Parathyroid adenoma (tissue), 2 donors: ENCODE results near the gene STON2.

ENCODE experiments used
- H2AFZ ChIP-seq: fragments of 300-600 bp; sonication (generic); one replicate; pipeline ENCODE4 v1.7.0; 2017; ENCODE audit warnings: antibody characterized with exemption, mild to moderate bottlenecking
- H3K27ac ChIP-seq: fragments of 300-600 bp; sonication (generic); one replicate; pipeline ENCODE4 v1.7.0; 2017
- H3K27me3 ChIP-seq: fragments of 300-600 bp; sonication (generic); one replicate; pipeline ENCODE4 v1.7.0; 2017; ENCODE audit warnings: low read length; ENCODE audit not compliant: control insufficient read depth, insufficient read depth
- H3K36me3 ChIP-seq: fragments of 300-600 bp; sonication (generic); one replicate; pipeline ENCODE4 v1.7.0; 2017; ENCODE audit warnings: low read length; ENCODE audit not compliant: control insufficient read depth, insufficient read depth
- H3K4me1 ChIP-seq: fragments of 300-600 bp; sonication (generic); one replicate; pipeline ENCODE4 v1.7.0; 2017; ENCODE audit warnings: control low read depth
- H3K4me2 ChIP-seq: fragments of 300-600 bp; sonication (generic); one replicate; pipeline ENCODE4 v1.7.0; 2017; ENCODE audit warnings: low read length
- H3K4me3 ChIP-seq: fragments of 300-600 bp; sonication (generic); one replicate; pipeline ENCODE4 v1.7.0; 2017; ENCODE audit warnings: low read depth, low read length
- H3K79me2 ChIP-seq: fragments of 300-600 bp; sonication (generic); one replicate; pipeline ENCODE4 v1.7.0; 2017; ENCODE audit warnings: control low read depth
- H3K9ac ChIP-seq: fragments of 300-600 bp; sonication (generic); one replicate; pipeline ENCODE4 v1.7.0; 2017; ENCODE audit warnings: mild to moderate bottlenecking
- H3K9me3 ChIP-seq: fragments of 300-600 bp; sonication (generic); one replicate; pipeline ENCODE4 v1.7.0; 2017; ENCODE audit warnings: low read length; ENCODE audit not compliant: control insufficient read depth
- TF ChIP-seq, protein P1 (sequence below): fragments of 300-600 bp; sonication (generic); IDR thresholded peaks from one replicate; pipeline ENCODE4 v1.7.0; 2017; ENCODE audit warnings: antibody characterized with exemption, mild to moderate bottlenecking
- donor health status: primary hyperparathyroidism.

The STON2 gene

GRCh38 chr14:81390696-81391095 is 9.4 kb downstream of the STON2 start:
- H3K27ac ChIP-seq, result no peak overlapping the region

DNA sequence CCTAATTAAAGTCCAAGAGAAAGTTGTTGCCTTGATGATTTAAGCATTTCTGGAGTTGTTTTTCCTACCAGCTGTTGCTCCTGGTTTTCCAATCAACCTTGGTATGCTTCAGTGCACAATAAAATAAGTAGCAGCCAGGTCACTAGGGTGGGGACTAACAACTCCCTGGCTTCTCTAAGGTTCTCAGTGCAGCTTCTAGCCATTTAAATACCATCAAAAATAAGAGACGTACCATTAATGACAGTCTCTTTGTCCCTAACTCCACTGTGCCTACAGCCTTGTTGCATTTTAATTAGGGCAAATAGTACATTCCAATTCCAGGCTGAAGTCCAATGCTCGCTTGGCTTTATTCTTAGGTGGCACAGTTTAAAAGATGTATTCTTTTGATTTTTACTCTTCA is 11.8 kb downstream of the STON2 start:
- H3K27ac ChIP-seq, result no peak overlapping the region
- TF ChIP-seq, protein P1, sequence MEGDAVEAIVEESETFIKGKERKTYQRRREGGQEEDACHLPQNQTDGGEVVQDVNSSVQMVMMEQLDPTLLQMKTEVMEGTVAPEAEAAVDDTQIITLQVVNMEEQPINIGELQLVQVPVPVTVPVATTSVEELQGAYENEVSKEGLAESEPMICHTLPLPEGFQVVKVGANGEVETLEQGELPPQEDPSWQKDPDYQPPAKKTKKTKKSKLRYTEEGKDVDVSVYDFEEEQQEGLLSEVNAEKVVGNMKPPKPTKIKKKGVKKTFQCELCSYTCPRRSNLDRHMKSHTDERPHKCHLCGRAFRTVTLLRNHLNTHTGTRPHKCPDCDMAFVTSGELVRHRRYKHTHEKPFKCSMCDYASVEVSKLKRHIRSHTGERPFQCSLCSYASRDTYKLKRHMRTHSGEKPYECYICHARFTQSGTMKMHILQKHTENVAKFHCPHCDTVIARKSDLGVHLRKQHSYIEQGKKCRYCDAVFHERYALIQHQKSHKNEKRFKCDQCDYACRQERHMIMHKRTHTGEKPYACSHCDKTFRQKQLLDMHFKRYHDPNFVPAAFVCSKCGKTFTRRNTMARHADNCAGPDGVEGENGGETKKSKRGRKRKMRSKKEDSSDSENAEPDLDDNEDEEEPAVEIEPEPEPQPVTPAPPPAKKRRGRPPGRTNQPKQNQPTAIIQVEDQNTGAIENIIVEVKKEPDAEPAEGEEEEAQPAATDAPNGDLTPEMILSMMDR, result no peak

More at GRCh38 chr14:81390696-81391095, 9.4 kb downstream of the STON2 start:
- Histone ChIP-seq H2AFZ (no peak overlapping the region), H3K36me3 (no peaks in the 10 kb centered on the region), H3K4me2 (no peak overlapping the region), H3K9ac (no peak overlapping the region), H3K9me3 (no peaks in the 10 kb centered on the region), H3K4me3 (no peak overlapping the region), H3K79me2 (no peaks in the 10 kb centered on the region), H3K4me1 (no peaks in the 10 kb centered on the region), H3K27me3 (no peaks in the 10 kb centered on the region)
- TF ChIP-seq, protein P1, result no peak

DNA sequence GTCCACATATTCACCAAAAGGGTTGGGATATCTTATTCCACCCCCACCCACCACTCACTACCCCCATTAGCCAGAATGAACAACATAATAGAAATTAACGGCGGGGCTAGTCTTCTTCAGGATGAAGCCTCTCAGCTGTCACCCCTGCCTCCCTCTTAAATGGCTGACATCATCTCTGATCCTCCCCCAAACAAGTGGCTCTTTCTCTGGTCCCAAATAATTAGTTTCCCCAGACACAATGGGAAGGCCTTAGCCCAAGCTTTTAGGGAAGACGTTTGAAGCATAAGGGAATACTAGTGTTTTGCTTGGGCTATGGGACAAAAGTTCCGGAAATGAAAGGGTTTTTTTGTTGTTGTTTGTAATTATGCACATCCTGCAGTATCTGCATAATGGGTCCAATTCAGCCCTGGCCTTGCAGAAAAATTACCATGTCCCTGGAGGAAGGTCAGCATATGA is 13.8 kb downstream of the STON2 start:
- H3K4me3 ChIP-seq, result no peak overlapping the region
- no peak overlapping the region for H3K27ac ChIP-seq
- H3K79me2 ChIP-seq, result no peaks in the 10 kb centered on the region
- TF ChIP-seq, protein P1, result no peak
- no peaks in the 10 kb centered on the region for H3K27me3 ChIP-seq
- no peaks in the 10 kb centered on the region for H3K36me3 ChIP-seq
- H3K4me1 ChIP-seq, result no peaks in the 10 kb centered on the region
- no peaks in the 10 kb centered on the region for H3K9me3 ChIP-seq
- H3K4me2 ChIP-seq, result no peak overlapping the region
- no peak overlapping the region for H3K9ac ChIP-seq
- no peak overlapping the region for H2AFZ ChIP-seq

More for the DNA sequence above, 11.8 kb downstream of the STON2 start:
- H3K4me2 ChIP-seq, result no peak overlapping the region
- no peaks in the 10 kb centered on the region for H3K27me3 ChIP-seq
- H2AFZ ChIP-seq, result no peak overlapping the region
- no peaks in the 10 kb centered on the region for H3K9me3 ChIP-seq
- H3K79me2 ChIP-seq, result no peaks in the 10 kb centered on the region
- H3K4me1 ChIP-seq, result no peaks in the 10 kb centered on the region
- no peak overlapping the region for H3K9ac ChIP-seq
- no peak overlapping the region for H3K4me3 ChIP-seq
- H3K36me3 ChIP-seq, result no peaks in the 10 kb centered on the region

DNA sequence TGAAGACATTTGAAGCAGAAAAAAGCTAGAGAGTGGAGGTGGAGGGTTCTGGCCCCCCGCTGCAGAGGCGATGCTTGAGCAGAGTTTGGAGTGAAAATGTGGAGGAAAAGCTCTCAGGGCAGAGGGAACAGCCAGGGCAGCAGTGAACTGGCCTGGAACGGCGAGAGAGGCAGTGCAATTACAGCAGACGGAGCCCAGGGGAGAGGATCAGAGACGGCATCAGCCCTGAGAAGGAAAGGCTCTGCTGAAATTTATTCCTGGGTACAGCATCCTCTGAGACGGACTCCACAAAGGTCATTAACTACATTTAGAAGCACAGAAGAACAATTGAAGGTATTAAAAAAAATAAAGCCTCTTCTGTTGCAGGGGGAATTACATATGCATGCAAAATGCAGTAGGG is 14.2 kb downstream of the STON2 start:
- Histone ChIP-seq H3K4me2 (no peak overlapping the region), H3K4me3 (no peak overlapping the region), H3K9me3 (no peaks in the 10 kb centered on the region), H3K36me3 (no peaks in the 10 kb centered on the region), H2AFZ (no peak overlapping the region), H3K79me2 (no peaks in the 10 kb centered on the region), H3K27me3 (no peaks in the 10 kb centered on the region), H3K27ac (no peak overlapping the region), H3K9ac (no peak overlapping the region), H3K4me1 (no peaks in the 10 kb centered on the region)
- TF ChIP-seq, protein P1, result no peak

DNA sequence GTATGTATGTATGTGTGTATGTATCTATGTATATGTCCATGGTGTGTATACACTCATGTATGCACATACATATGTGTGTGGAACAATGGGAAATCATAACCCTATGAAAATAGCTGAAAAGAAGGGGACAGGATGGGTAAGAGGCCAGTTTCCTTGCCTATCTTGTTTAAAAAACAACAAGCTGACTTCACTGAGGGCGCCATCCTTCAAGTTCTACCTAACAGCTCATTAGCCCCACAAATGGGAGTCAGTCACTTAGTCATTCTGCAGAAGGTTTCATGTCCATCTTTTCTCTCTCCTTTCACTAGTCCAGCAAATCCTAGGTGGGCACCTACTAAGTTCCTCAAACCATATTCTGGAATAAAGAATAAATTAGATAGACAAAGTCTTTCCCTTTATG is 14.7 kb downstream of the STON2 start:
- Histone ChIP-seq H3K27me3 (no peaks in the 10 kb centered on the region), H3K4me1 (no peaks in the 10 kb centered on the region), H3K9me3 (no peaks in the 10 kb centered on the region), H2AFZ (no peak overlapping the region), H3K4me2 (no peak overlapping the region), H3K36me3 (no peaks in the 10 kb centered on the region), H3K79me2 (no peaks in the 10 kb centered on the region), H3K27ac (no peak overlapping the region), H3K4me3 (no peak overlapping the region), H3K9ac (no peak overlapping the region)
- TF ChIP-seq, protein P1, result no peak
